Naive thymus-derived CD4-positive, alpha-beta T cell (primary cell): ENCODE data around the gene HOXD9. TPM values are rescaled to one million over a fixed set of nuclear protein-coding genes. Genes with fewer than 3 reads are reported as not detected.

Experiments
- ATAC-seq: fragments of 150-1000 bp; cut with Tn5 transposase; 2 replicates; pipeline ENCODE4 v1.10.0; 2021; ENCODE audit warnings: mild to moderate bottlenecking, moderate library complexity
- CTCF ChIA-PET: fragments of 350-600 bp; sonication (Branson Sonifier 250); formaldehyde crosslinking; loops from one replicate; lab custom pipeline; 2021; ENCODE audit warnings: antibody characterized with exemption; lab: Charles Lee
- POLR2A ChIA-PET: fragments of 350-600 bp; sonication (Branson Sonifier 250); formaldehyde crosslinking; loops from one replicate; lab custom pipeline; 2021; ENCODE audit warnings: antibody characterized with exemption, inconsistent platforms; lab: Charles Lee
- DNase-seq, 9 donors: peaks; one replicate each; pipeline versions ENCODE4 v3.0.0 to v3.0.0-alpha.2; 2020 to 2022; ENCODE audit warnings: mixed read lengths in 1 of 9
- H3K27ac ChIP-seq: one replicate; pipeline ENCODE4 v1.7.0; 2013; ENCODE audit warnings: mild to moderate bottlenecking, low read depth, low read length, moderate library complexity
- H3K27me3 ChIP-seq, 2 donors: one replicate each; pipeline ENCODE4 v1.7.0; 2013; ENCODE audit warnings: low read length in 2 of 2, mild to moderate bottlenecking in 2 of 2, moderate library complexity in 2 of 2; ENCODE audit not compliant: control insufficient read depth in 2 of 2, insufficient read depth in 2 of 2
- H3K36me3 ChIP-seq, 3 experiments: 1 replicate in 2 of 3; 2 replicates in 1 of 3; pipeline ENCODE4 v1.7.0; 2013; ENCODE audit warnings: low read length in 3 of 3, mild to moderate bottlenecking in 3 of 3, moderate library complexity in 1 of 3; ENCODE audit not compliant: insufficient read depth in 3 of 3, control insufficient read depth in 2 of 3
- H3K4me1 ChIP-seq, 2 donors: one replicate each; pipeline ENCODE4 v1.7.0; 2013; ENCODE audit warnings: low read length in 2 of 2, mild to moderate bottlenecking in 2 of 2, moderate library complexity in 1 of 2; ENCODE audit not compliant: control insufficient read depth in 2 of 2, insufficient read depth in 2 of 2
- H3K4me3 ChIP-seq: 2 replicates; pipeline ENCODE4 v1.7.0; 2013; ENCODE audit warnings: mild to moderate bottlenecking, low read length
- H3K9me3 ChIP-seq, 3 experiments: 1 replicate in 2 of 3; 2 replicates in 1 of 3; pipeline ENCODE4 v1.7.0; 2013; ENCODE audit warnings: low read length in 3 of 3; ENCODE audit not compliant: control insufficient read depth in 2 of 3
- H3K27ac Mint-ChIP-seq, 9 donors: one replicate each; pipeline ENCODE4 v1.8.0; 2020 to 2022; ENCODE audit warnings: mixed read lengths in 9 of 9, mild to moderate bottlenecking in 8 of 9, moderate library complexity in 5 of 9, inconsistent platforms in 2 of 9
- H3K27me3 Mint-ChIP-seq, 5 donors: one replicate each; pipeline ENCODE4 v1.8.0; 2021 to 2022; ENCODE audit warnings: mixed read lengths in 5 of 5, mild to moderate bottlenecking in 1 of 5
- H3K36me3 Mint-ChIP-seq, 5 donors: one replicate each; pipeline ENCODE4 v1.8.0; 2020 to 2022; ENCODE audit warnings: mixed read lengths in 5 of 5, mild to moderate bottlenecking in 3 of 5, inconsistent platforms in 1 of 5
- H3K4me1 Mint-ChIP-seq, 7 donors: one replicate each; pipeline ENCODE4 v1.8.0; 2020 to 2022; ENCODE audit warnings: mixed read lengths in 7 of 7, mild to moderate bottlenecking in 3 of 7, inconsistent platforms in 1 of 7
- H3K4me3 Mint-ChIP-seq, 10 donors: one replicate each; pipeline ENCODE4 v1.8.0; 2020 to 2022; ENCODE audit warnings: mild to moderate bottlenecking in 10 of 10, mixed read lengths in 10 of 10, moderate library complexity in 6 of 10, inconsistent platforms in 2 of 10
- H3K9me3 Mint-ChIP-seq, 11 donors: one replicate each; pipeline ENCODE4 v1.8.0; 2020 to 2022; ENCODE audit warnings: mixed read lengths in 11 of 11, mild to moderate bottlenecking in 4 of 11, inconsistent platforms in 1 of 11, moderate library complexity in 1 of 11
- intact Hi-C, 2 donors: fragments of 100-400 bp; cut with micrococcal nuclease; formaldehyde crosslinking; loops; one replicate each; pipeline ENCODE4 v1.15.1; 2023
- microRNA-seq: library from miRNA; unstranded; fragments of <30 nt; microRNA quantifications from one replicate; pipeline ENCODE4 v1.2.0, GENCODE V29; 2022; ENCODE audit warnings: borderline microRNAs expressed
- polyA plus RNA-seq, 2 donors: library from polyadenylated mRNA; unstranded; fragments of 300-500 nt; fragmentation: Illumina TruSeq; gene quantifications; one replicate each; pipeline ENCODE4 v1.2.3, GENCODE V29; 2021
- total RNA-seq, 6 experiments: library from RNA in 5 of 6; stranded (reverse) in 5 of 6; gene quantifications; 1 replicate in 5 of 6; 2 replicates in 1 of 6; pipeline ENCODE4 v1.2.3 and lab custom pipeline; 2021 to 2026

The HOXD9 gene
- total and polyA plus RNA-seq, 7 experiments from 2014 or later: not detected

- H3K4me1 ChIP-seq: no peaks in the 10 kb centered on the region
- peaks cover 17 to 52% of the 10 kb centered on the region in 2 donors for H3K27me3 ChIP-seq
- H3K36me3 ChIP-seq: no peaks in the 10 kb centered on the region
- peak overlapping the region in 6 of 10 donors; percentile 18 to 69 (median 28) for H3K4me3 Mint-ChIP-seq
- no peaks in the 10 kb centered on the region for H3K9me3 ChIP-seq
- intact Hi-C loops: loop anchor here in 1 of 2 donors (2.0 kb wide), 1 partner anchor 15 kb away; no protein-coding TSS in a partner anchor
- ATAC-seq (no peak), DNase-seq (no peak)
- peaks cover 82 to 97% (median 87%) of the 10 kb centered on the region in 5 donors for H3K27me3 Mint-ChIP-seq
- peaks cover 0 to 34% (median 17%) of the 10 kb centered on the region in 7 donors for H3K4me1 Mint-ChIP-seq
- peaks cover 0 to 4% (median 0%) of the 10 kb centered on the region in 5 donors for H3K36me3 Mint-ChIP-seq
- peak overlapping the region in 1 of 9 donors; percentile 46 for H3K27ac Mint-ChIP-seq
- H3K4me3 ChIP-seq: no peak overlapping the region
- CTCF ChIA-PET: no interaction called here
- POLR2A ChIA-PET: no interaction called here
- peaks cover 0 to 23% (median 4%) of the 10 kb centered on the region in 11 donors for H3K9me3 Mint-ChIP-seq
- H3K27ac ChIP-seq: no peak overlapping the region
Measured at GRCh38 chr2:176172007-176172894, 49.7 kb downstream of the HOXD9 start.

GRCh38 chr2:176172895-176173566 lies 50.5 kb downstream of the HOXD9 start:
- H3K27ac ChIP-seq: no peak overlapping the region
- peaks cover 0 to 4% (median 0%) of the 10 kb centered on the region in 5 donors for H3K36me3 Mint-ChIP-seq
- peaks cover 82 to 97% (median 84%) of the 10 kb centered on the region in 5 donors for H3K27me3 Mint-ChIP-seq
- ChIA-PET CTCF (no interaction called here), POLR2A (no interaction called here)
- H3K4me3 ChIP-seq: no peak overlapping the region
- intact Hi-C loops: loop anchor here in 1 of 2 donors (2.0 kb wide), 1 partner anchor 14 kb away; no protein-coding TSS in a partner anchor
- no peak for DNase-seq
- no peaks in the 10 kb centered on the region for H3K36me3 ChIP-seq
- no peaks in the 10 kb centered on the region for H3K9me3 ChIP-seq
- peaks cover 0 to 16% (median 4%) of the 10 kb centered on the region in 11 donors for H3K9me3 Mint-ChIP-seq
- ATAC-seq: no peak
- H3K4me1 ChIP-seq: no peaks in the 10 kb centered on the region
- H3K27ac Mint-ChIP-seq: no peak overlapping the region
- peaks cover 17 to 58% of the 10 kb centered on the region in 2 donors for H3K27me3 ChIP-seq
- H3K4me3 Mint-ChIP-seq: peak overlapping the region in 4 of 10 donors; percentile 17 to 28 (median 21)
- H3K4me1 Mint-ChIP-seq: peaks cover 0 to 39% (median 20%) of the 10 kb centered on the region in 7 donors

GRCh38 chr2:176173567-176174381 lies 51.3 kb downstream of the HOXD9 start:
- intact Hi-C loops: loop anchor here in 1 of 2 donors (2.0 kb wide), 1 partner anchor 13 kb away; no protein-coding TSS in a partner anchor
- Mint-ChIP-seq H3K4me3 (peak overlapping the region in 2 of 10 donors; percentile 28 to 39), H3K27ac (no peak overlapping the region), H3K4me1 (peaks cover 0 to 39% (median 20%) of the 10 kb centered on the region in 7 donors), H3K36me3 (peaks cover 0 to 4% (median 0%) of the 10 kb centered on the region in 5 donors), H3K27me3 (peaks cover 80 to 94% (median 84%) of the 10 kb centered on the region in 5 donors), H3K9me3 (peaks cover 0 to 16% (median 4%) of the 10 kb centered on the region in 11 donors)
- Histone ChIP-seq H3K4me3 (no peak overlapping the region), H3K27me3 (peaks cover 17 to 58% of the 10 kb centered on the region in 2 donors), H3K9me3 (no peaks in the 10 kb centered on the region), H3K27ac (no peak overlapping the region), H3K36me3 (no peaks in the 10 kb centered on the region), H3K4me1 (no peaks in the 10 kb centered on the region)
- ATAC-seq (no peak), DNase-seq (no peak)
- ChIA-PET CTCF (no interaction called here), POLR2A (no interaction called here)

- DNase-seq: no peak
- intact Hi-C loops: no loop called here
- Histone ChIP-seq H3K36me3 (no peaks in the 10 kb centered on the region), H3K27me3 (peaks cover 20 to 61% of the 10 kb centered on the region in 2 donors), H3K9me3 (no peaks in the 10 kb centered on the region), H3K4me1 (no peaks in the 10 kb centered on the region), H3K4me3 (no peak overlapping the region), H3K27ac (no peak overlapping the region)
- ChIA-PET CTCF (no interaction called here), POLR2A (no interaction called here)
- H3K27me3 Mint-ChIP-seq: peaks cover 84 to 94% (median 89%) of the 10 kb centered on the region in 5 donors
- H3K36me3 Mint-ChIP-seq: peaks cover 0 to 6% (median 0%) of the 10 kb centered on the region in 5 donors
- H3K9me3 Mint-ChIP-seq: peaks cover 0 to 16% (median 4%) of the 10 kb centered on the region in 11 donors
- H3K27ac Mint-ChIP-seq: no peak overlapping the region
- H3K4me3 Mint-ChIP-seq: peak overlapping the region in 1 of 10 donors; percentile 72
- no peak for ATAC-seq
- peaks cover 0 to 39% (median 20%) of the 10 kb centered on the region in 7 donors for H3K4me1 Mint-ChIP-seq
Measured at GRCh38 chr2:176174382-176174823, 51.9 kb downstream of the HOXD9 start.

Small RNA genes lying within 50 kb of the gene (microRNA-seq; reads per million reads assigned to microRNA genes)
- 4.7 reads per million for gene MIR10B

Other genes with a start within 250 kb of the HOXD9 start
- gene LNPK, start 120.5 kb upstream of the HOXD9 start, total RNA-seq: 10 to 100 TPM; 19.4 to 36.8 (median 24.0) TPM
- 10 to 100 TPM; 13.7 to 14.8 TPM for gene LNPK, start 120.5 kb upstream of the HOXD9 start, polyA plus RNA-seq
- not detected for gene EVX2, start 38.8 kb upstream of the HOXD9 start, total RNA-seq
- gene EVX2, start 38.8 kb upstream of the HOXD9 start, polyA plus RNA-seq: not detected
- gene HOXD13, start 30.0 kb upstream of the HOXD9 start, total RNA-seq: not detected
- not detected for gene HOXD13, start 30.0 kb upstream of the HOXD9 start, polyA plus RNA-seq
- gene HOXD12, start 22.9 kb upstream of the HOXD9 start, total RNA-seq: not detected
- gene HOXD12, start 22.9 kb upstream of the HOXD9 start, polyA plus RNA-seq: not detected
- gene HOXD11, start 15.4 kb upstream of the HOXD9 start, total RNA-seq: not detected
- not detected for gene HOXD11, start 15.4 kb upstream of the HOXD9 start, polyA plus RNA-seq
- not detected for gene HOXD10, start 5.9 kb upstream of the HOXD9 start, total RNA-seq
- gene HOXD10, start 5.9 kb upstream of the HOXD9 start, polyA plus RNA-seq: not detected
- not detected for gene HOXD8, start 7.0 kb downstream of the HOXD9 start, total RNA-seq
- gene HOXD8, start 7.0 kb downstream of the HOXD9 start, polyA plus RNA-seq: not detected
- not detected for gene HOXD4, start 28.8 kb downstream of the HOXD9 start, total RNA-seq
- gene HOXD4, start 28.8 kb downstream of the HOXD9 start, polyA plus RNA-seq: not detected
- not detected for gene HOXD3, start 34.6 kb downstream of the HOXD9 start, total RNA-seq
- gene HOXD3, start 34.6 kb downstream of the HOXD9 start, polyA plus RNA-seq: not detected
- not detected for gene HOXD1, start 65.9 kb downstream of the HOXD9 start, total RNA-seq
- not detected for gene HOXD1, start 65.9 kb downstream of the HOXD9 start, polyA plus RNA-seq
- gene MTX2, start 146.7 kb downstream of the HOXD9 start, total RNA-seq: 10 to 100 TPM in 1 of 5 experiments, 1 to 10 TPM in 4; 6.6 to 14.3 (median 9.3) TPM
- gene MTX2, start 146.7 kb downstream of the HOXD9 start, polyA plus RNA-seq: 10 to 100 TPM; 17.8 to 19.5 TPM